Measurements from ENCODE around the gene TRPV3. TPM values are rescaled to one million over a fixed set of nuclear protein-coding genes. Genes with fewer than 3 reads are reported as not detected.

The TRPV3 gene
- total and polyA plus RNA-seq, 2 of the 13 experiments (the other 11 are each of a cell fraction or from before 2014, with no cell fraction given) = 0.90 to 1.0 TPM

DNA sequence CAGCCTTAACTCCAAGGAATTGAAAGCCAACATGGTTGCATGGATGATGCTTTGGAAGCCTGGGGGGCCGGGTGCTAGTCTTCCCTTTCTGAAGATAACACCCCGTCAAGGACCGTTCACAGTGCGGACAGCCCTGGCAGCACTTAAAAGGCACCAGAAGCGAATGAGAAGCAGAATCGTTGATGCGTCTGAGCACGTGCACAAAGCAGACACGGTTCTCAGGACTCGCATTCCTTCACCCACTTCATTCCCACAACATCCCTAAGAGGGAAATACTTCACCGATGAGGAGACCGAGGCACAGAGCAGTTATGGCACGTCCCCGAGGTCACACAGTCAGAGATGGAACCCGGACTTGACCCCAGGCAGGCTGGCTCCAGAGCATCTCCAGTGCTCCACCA is 37.4 kb upstream of the TRPV3 start (continued):
- TF ChIP-seq, protein P1, sequence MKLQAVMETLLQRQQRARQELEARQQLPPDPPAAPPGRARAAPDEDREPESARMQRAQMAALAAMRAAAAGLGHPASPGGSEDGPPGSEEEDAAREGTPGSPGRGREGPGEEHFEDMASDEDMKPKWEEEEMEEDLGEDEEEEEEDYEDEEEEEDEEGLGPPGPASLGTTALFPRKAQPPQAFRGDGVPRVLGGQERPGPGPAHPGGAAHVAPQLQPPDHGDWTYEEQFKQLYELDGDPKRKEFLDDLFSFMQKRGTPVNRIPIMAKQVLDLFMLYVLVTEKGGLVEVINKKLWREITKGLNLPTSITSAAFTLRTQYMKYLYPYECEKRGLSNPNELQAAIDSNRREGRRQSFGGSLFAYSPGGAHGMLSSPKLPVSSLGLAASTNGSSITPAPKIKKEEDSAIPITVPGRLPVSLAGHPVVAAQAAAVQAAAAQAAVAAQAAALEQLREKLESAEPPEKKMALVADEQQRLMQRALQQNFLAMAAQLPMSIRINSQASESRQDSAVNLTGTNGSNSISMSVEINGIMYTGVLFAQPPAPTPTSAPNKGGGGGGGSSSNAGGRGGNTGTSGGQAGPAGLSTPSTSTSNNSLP (IDR thresholded peaks at IDR 0.05; ENCODE audit: low read depth, low read length) = no peak
- TF ChIP-seq ZKSCAN8 (CRISPR knock-in tag; IDR thresholded peaks at IDR 0.05; ENCODE audit: borderline replicate concordance) = no peak
- no peak for TF ChIP-seq BRCA1 (CRISPR knock-in tag; IDR thresholded peaks at IDR 0.05)
- TF ChIP-seq PTBP1 (IDR thresholded peaks at IDR 0.05; ENCODE audit: low read depth, low read length, poor library complexity, severe bottlenecking) = no peak
- no peak for TF ChIP-seq NR3C1 (CRISPR knock-in tag; IDR thresholded peaks at IDR 0.05)
- TF ChIP-seq, protein P2, sequence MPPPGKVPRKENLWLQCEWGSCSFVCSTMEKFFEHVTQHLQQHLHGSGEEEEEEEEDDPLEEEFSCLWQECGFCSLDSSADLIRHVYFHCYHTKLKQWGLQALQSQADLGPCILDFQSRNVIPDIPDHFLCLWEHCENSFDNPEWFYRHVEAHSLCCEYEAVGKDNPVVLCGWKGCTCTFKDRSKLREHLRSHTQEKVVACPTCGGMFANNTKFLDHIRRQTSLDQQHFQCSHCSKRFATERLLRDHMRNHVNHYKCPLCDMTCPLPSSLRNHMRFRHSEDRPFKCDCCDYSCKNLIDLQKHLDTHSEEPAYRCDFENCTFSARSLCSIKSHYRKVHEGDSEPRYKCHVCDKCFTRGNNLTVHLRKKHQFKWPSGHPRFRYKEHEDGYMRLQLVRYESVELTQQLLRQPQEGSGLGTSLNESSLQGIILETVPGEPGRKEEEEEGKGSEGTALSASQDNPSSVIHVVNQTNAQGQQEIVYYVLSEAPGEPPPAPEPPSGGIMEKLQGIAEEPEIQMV (CRISPR knock-in tag; IDR thresholded peaks at IDR 0.05; ENCODE audit: low read depth) = no peak
- TF ChIP-seq GTF3A (CRISPR knock-in tag; conservative IDR thresholded peaks at IDR 0.05) = no peak
- TF ChIP-seq ZFP82 (CRISPR knock-in tag; IDR thresholded peaks at IDR 0.05; ENCODE audit: borderline replicate concordance) = no peak
- TF ChIP-seq SYNCRIP (IDR thresholded peaks at IDR 0.05; ENCODE audit: insufficient read depth, low read depth, low read length) = no peak
- TF ChIP-seq MIXL1 (CRISPR knock-in tag; IDR thresholded peaks at IDR 0.05) = no peak
- TF ChIP-seq IRF2 (CRISPR knock-in tag; IDR thresholded peaks at IDR 0.05) = no peak
